Central memory CD4-positive, alpha-beta T cell (primary cell): Measurements from ENCODE around the gene CFAP107.
"Not testable (repeated sequence)": the region's sequence is repeated elsewhere in the genome, so short reads cannot be mapped to it uniquely, and the experiment has no call there.

Source experiments
- DNase-seq: peaks from one replicate; pipeline ENCODE4 v3.0.0; 2022
- total RNA-seq, 3 experiments: gene quantifications; one replicate each; lab custom pipeline; 2026; lab: John Stamatoyannopoulos, UW

Gene CFAP107
- 0 reads per million in 3 experiments for total RNA-seq

GRCh38 chr1:12745992-12746323, at the start of gene CFAP107:
Gene CFAP107 (plus strand): TSS chr1:12746200. CDS start chr1:12746431, 231 bp downstream.
- DNase-seq, result no peak

- DNase-seq, result no peak
These were observed 49.3 kb upstream of the CFAP107 start for GRCh38 chr1:12696658-12697057.

- DNase-seq, result no peak
These were observed 48.6 kb upstream of the CFAP107 start for GRCh38 chr1:12697397-12697796.

GRCh38 chr1:12703821-12704451, 42.1 kb upstream of the CFAP107 start:
- no peak for DNase-seq

GRCh38 chr1:12706061-12706460, 39.9 kb upstream of the CFAP107 start:
- no peak for DNase-seq

GRCh38 chr1:12708396-12709090, 37.5 kb upstream of the CFAP107 start:
- no peak for DNase-seq

- DNase-seq, result no peak
These were observed 36.9 kb upstream of the CFAP107 start for GRCh38 chr1:12709091-12709491.

- no peak for DNase-seq
These were observed 36.3 kb upstream of the CFAP107 start for GRCh38 chr1:12709696-12710095.

- no peak for DNase-seq
These were observed 34.5 kb upstream of the CFAP107 start for GRCh38 chr1:12711536-12711935.

- no peak for DNase-seq
These were observed 33.9 kb upstream of the CFAP107 start for GRCh38 chr1:12712076-12712475.

GRCh38 chr1:12712929-12713328, 33.1 kb upstream of the CFAP107 start:
- DNase-seq, result no peak

- DNase-seq, result not testable (repeated sequence)
These were observed 32.3 kb upstream of the CFAP107 start for GRCh38 chr1:12713651-12714050.

- no peak for DNase-seq
These were observed 31.1 kb upstream of the CFAP107 start for GRCh38 chr1:12714710-12715475.

GRCh38 chr1:12715896-12716437, 30.0 kb upstream of the CFAP107 start, which contains the start of gene AADACL3:
Gene AADACL3 (plus strand): TSS chr1:12716110. CDS start chr1:12716177, 67 bp downstream.
- DNase-seq, result no peak

GRCh38 chr1:12717301-12717838, 28.6 kb upstream of the CFAP107 start:
- DNase-seq, result no peak

- no peak for DNase-seq
These were observed 23.4 kb upstream of the CFAP107 start for GRCh38 chr1:12722626-12723025.

- no peak for DNase-seq
These were observed 17.6 kb upstream of the CFAP107 start for GRCh38 chr1:12728391-12728790.

GRCh38 chr1:12730156-12730555, 15.8 kb upstream of the CFAP107 start:
- DNase-seq, result no peak

- DNase-seq, result not testable (repeated sequence)
These were observed 14.9 kb upstream of the CFAP107 start for GRCh38 chr1:12731084-12731483.

- DNase-seq, result no peak
These were observed 11.3 kb upstream of the CFAP107 start for GRCh38 chr1:12734651-12735050.

- no peak for DNase-seq
These were observed 7.1 kb upstream of the CFAP107 start for GRCh38 chr1:12738934-12739333.

GRCh38 chr1:12739613-12740012, 6.4 kb upstream of the CFAP107 start:
- DNase-seq, result no peak

- no peak for DNase-seq
These were observed 4.1 kb upstream of the CFAP107 start for GRCh38 chr1:12741946-12742345.
